Fibroblast of lung (primary cell): ENCODE data around the gene TWIST2.

ENCODE experiments used
- EZH2 ChIP-seq: IDR thresholded peaks from 2 replicates; pipeline ENCODE4 v1.5.1; 2012; ENCODE audit warnings: low read length, control low read depth, mild to moderate bottlenecking; ENCODE audit errors: missing control alignments
- TF ChIP-seq, protein P1 (sequence below), 2 donors: IDR thresholded peaks in 1 of 2; conservative IDR thresholded peaks in 1 of 2; 1 replicate in 1 of 2; 2 replicates in 1 of 2; pipeline ENCODE4 v1.5.1; 2011 to 2012; ENCODE audit warnings: low read length in 2 of 2, control low read depth in 1 of 2, inconsistent platforms in 1 of 2, low read depth in 1 of 2, mild to moderate bottlenecking in 1 of 2

DNA sequence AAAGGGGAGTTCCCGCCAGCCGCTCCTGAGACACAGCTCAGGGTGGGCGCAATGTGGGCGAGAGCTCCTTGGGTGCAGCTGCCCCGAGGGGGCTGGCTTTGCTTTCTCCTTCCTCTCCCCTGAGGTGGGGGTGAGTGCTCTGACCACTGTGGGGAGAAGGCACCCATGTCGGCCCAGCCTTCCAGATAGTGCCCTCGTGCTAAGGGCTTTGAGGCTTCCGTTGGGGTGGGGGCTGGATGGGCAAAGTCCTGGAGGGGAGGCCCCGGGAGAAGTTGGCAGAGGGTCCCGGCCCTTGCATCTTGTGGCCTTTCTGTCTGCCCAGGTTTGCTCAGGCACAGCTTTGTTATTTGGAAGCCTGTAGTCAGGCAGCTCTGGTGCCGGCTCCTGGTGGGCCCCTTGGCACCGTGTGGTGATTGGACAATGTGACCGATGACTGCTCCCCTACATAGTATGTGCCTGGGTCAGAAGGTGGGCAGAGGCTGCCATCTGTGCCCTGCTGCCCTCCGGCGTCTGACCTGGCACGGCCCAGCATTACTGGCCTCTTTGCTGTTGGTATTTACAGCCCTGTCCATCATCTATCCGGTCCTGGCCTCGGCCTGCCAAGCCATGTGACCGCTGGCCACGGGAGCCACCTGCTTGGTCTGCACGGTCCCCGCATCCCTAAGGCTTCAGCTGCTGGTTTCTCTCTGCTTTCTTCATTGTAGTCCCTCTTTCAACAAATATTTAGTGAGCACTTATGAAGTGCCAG lies 50.8 kb downstream of the TWIST2 start:
- TF ChIP-seq, protein P1, sequence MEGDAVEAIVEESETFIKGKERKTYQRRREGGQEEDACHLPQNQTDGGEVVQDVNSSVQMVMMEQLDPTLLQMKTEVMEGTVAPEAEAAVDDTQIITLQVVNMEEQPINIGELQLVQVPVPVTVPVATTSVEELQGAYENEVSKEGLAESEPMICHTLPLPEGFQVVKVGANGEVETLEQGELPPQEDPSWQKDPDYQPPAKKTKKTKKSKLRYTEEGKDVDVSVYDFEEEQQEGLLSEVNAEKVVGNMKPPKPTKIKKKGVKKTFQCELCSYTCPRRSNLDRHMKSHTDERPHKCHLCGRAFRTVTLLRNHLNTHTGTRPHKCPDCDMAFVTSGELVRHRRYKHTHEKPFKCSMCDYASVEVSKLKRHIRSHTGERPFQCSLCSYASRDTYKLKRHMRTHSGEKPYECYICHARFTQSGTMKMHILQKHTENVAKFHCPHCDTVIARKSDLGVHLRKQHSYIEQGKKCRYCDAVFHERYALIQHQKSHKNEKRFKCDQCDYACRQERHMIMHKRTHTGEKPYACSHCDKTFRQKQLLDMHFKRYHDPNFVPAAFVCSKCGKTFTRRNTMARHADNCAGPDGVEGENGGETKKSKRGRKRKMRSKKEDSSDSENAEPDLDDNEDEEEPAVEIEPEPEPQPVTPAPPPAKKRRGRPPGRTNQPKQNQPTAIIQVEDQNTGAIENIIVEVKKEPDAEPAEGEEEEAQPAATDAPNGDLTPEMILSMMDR (conservative IDR thresholded peaks at IDR 0.05 in 1 of 2, IDR thresholded peaks at IDR 0.05 in 1 of 2; ENCODE audit: low read depth in 1 of 2, low read length in 2 of 2) = no peak
- TF ChIP-seq EZH2 = no peak
